ENCODE measurements around the gene ARFRP1.

GRCh38 chr20:63718996-63719395, 11.2 kb upstream of the ARFRP1 start:
- no peak for TF ChIP-seq EZH2phosphoT487 (IDR thresholded peaks at IDR 0.05; ENCODE audit: borderline replicate concordance, low read depth, low read length)
- TF ChIP-seq, protein P1, sequence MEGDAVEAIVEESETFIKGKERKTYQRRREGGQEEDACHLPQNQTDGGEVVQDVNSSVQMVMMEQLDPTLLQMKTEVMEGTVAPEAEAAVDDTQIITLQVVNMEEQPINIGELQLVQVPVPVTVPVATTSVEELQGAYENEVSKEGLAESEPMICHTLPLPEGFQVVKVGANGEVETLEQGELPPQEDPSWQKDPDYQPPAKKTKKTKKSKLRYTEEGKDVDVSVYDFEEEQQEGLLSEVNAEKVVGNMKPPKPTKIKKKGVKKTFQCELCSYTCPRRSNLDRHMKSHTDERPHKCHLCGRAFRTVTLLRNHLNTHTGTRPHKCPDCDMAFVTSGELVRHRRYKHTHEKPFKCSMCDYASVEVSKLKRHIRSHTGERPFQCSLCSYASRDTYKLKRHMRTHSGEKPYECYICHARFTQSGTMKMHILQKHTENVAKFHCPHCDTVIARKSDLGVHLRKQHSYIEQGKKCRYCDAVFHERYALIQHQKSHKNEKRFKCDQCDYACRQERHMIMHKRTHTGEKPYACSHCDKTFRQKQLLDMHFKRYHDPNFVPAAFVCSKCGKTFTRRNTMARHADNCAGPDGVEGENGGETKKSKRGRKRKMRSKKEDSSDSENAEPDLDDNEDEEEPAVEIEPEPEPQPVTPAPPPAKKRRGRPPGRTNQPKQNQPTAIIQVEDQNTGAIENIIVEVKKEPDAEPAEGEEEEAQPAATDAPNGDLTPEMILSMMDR (conservative IDR thresholded peaks at IDR 0.05; ENCODE audit: low read length) = no peak
